HG03139 (cell line): ENCODE measurements around the gene SDK2.

ENCODE experiments used
- ATAC-seq: cut with Tn5 transposase; IDR thresholded peaks from one replicate; pipeline ENCODE4 v1.9.1; 2021; ENCODE audit not compliant: unreplicated experiment

SDK2 gene, protein sequence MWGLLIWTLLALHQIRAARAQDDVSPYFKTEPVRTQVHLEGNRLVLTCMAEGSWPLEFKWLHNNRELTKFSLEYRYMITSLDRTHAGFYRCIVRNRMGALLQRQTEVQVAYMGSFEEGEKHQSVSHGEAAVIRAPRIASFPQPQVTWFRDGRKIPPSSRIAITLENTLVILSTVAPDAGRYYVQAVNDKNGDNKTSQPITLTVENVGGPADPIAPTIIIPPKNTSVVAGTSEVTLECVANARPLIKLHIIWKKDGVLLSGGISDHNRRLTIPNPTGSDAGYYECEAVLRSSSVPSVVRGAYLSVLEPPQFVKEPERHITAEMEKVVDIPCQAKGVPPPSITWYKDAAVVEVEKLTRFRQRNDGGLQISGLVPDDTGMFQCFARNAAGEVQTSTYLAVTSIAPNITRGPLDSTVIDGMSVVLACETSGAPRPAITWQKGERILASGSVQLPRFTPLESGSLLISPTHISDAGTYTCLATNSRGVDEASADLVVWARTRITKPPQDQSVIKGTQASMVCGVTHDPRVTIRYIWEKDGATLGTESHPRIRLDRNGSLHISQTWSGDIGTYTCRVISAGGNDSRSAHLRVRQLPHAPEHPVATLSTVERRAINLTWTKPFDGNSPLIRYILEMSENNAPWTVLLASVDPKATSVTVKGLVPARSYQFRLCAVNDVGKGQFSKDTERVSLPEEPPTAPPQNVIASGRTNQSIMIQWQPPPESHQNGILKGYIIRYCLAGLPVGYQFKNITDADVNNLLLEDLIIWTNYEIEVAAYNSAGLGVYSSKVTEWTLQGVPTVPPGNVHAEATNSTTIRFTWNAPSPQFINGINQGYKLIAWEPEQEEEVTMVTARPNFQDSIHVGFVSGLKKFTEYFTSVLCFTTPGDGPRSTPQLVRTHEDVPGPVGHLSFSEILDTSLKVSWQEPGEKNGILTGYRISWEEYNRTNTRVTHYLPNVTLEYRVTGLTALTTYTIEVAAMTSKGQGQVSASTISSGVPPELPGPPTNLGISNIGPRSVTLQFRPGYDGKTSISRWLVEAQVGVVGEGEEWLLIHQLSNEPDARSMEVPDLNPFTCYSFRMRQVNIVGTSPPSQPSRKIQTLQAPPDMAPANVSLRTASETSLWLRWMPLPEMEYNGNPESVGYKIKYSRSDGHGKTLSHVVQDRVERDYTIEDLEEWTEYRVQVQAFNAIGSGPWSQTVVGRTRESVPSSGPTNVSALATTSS (N-terminal part only)

GRCh38 chr17:73644145-73645049 is at the start of gene SDK2:
SDK2 (minus strand) TSS chr17:73644445; CDS start chr17:73644088, 357 bp downstream.
- ATAC-seq = no peak

DNA sequence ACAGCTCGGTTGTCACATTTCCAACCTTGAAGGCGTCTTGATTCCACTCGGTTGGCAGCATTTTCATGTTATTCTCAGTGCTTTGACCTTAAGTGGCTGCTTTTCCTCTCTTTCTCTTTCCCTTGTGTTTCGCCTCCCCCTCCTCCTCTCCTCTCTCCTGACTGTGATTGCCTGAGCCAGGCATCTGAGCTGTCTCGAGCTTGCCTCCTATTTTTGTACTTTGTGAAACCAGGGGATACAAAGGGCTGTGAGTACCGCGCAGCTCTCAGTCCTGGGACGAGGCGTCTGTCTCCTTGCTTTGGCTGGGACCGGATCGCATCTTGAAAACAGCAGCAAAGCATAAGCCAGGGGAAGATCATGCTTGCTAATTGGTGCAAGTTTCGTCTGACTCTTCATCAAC is 48.8 kb upstream of the SDK2 start:
- no peak for ATAC-seq

DNA sequence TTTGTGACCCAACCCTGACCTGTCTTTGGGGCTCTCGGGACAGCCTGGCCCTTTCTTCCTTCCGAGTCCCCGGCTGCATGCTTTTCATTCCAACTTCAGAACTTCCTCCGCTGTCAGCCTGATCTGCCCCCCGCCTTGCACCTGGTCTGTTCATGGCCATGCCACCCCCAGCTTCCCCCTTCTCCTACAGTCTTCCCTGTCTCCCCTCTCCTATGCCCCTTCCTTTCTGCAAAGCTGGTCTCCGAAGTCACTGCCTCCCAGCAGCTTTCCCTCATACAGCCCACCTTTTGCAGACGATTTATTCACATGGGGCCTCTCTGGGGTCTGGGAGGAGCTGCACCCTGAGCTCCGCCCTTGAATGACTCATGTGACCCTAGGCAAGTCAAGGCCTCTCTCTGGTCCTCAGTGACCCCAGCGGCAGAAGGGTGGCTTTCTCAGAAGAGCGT is 47.1 kb upstream of the SDK2 start:
- no peak for ATAC-seq

DNA sequence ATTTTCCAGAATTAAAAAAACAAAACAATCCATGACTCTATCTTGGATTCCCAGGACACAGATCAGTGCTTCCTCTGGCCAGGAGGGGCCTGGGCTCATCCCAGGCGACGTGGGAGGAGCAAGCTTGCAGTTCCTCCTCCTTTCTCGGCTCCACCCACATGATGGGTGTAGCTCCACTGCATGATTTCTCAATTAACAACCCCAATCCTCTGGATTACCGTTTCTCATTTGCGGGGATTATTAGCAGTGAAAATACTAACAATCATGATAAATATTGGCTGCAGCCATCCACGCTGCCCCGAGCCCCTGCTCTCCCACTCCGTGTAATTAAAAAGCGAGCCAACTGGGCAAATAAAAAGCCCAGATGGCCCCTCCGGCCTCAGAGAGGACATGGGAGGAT is 46.4 kb upstream of the SDK2 start:
- ATAC-seq = no peak

DNA sequence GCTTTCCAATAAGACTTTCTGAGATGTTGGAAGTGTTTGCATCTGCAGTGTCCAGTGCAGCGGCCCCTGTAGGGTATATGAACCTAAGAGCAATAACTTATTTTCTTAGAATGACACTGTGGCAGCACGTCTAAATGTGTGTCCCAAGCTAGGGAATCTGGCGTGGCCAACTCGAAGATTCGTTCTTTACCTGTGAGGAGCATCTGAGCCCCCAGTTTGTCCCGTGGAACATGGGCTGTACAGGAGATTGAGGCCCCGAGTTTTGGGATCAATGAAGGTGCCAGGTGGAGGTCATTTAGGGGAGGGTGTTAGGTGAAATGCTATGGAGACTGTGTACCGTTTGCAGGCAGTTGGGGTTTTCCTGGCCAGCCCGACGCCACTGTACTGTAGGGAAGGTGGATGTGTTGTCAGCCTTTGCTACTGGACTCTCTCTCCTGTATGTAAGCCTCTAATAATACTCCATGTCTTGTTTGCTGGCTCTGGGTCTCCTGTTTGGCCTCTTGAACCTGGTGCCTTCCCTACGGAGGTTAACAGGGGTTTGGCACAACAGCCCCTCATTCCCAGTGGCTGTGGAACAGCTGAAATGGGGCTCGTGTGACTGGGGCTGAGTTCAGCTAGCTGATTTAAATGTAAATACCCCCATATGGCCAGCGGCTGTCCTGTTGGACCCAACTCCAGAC is 45.5 kb upstream of the SDK2 start:
- no peak for ATAC-seq

DNA sequence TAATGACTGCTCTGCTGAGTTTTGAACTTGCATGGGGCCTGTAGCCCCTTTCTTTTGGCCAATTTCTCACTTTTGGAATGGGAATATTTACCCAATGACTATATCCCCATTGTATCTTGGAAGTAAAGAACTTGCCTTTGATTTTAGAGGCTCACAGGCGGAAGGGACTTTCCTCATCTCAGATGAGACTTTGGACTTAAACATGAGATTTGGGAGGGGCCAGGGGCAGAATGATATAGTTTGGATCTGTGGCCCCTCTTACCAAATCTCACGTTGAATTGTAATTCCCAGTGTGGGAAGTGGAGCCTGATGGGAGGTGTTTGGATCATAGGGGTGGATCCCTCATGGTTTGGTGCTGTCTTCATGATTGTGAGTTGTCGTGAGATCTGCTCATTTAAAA is 42.7 kb upstream of the SDK2 start:
- ATAC-seq = no peak

- ATAC-seq = no peak
Observed at GRCh38 chr17:73686126-73686525, 41.9 kb upstream of the SDK2 start.

GRCh38 chr17:73684183-73684582 is 39.9 kb upstream of the SDK2 start:
- ATAC-seq = no peak

- no peak for ATAC-seq
Observed at GRCh38 chr17:73683771-73684170, 39.5 kb upstream of the SDK2 start.

DNA sequence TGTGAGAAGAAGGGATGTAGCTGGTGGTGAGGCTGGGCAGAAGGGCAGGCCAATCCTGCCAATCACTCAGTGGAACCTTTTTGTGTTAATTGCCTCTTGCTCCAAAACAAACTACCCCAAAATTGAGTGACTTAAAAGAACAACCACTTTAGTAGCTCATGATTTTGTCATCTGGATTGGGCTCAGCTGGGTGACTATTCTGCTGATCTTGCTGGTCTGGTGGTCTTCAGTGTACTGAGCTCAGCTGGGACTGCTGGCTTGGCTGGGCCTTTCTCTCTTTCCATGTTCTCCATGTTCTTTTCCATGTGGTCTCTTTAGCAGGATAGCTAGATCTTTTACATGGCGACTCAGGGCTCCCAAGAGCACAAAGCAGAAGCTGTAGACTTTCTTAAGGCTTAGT is 37.7 kb upstream of the SDK2 start:
- no peak for ATAC-seq

GRCh38 chr17:73679476-73679875 is 35.2 kb upstream of the SDK2 start:
- ATAC-seq = no peak

GRCh38 chr17:73678999-73679398 is 34.8 kb upstream of the SDK2 start:
- no peak for ATAC-seq

- ATAC-seq = no peak
Observed at GRCh38 chr17:73669771-73670170, 25.5 kb upstream of the SDK2 start.

- no peak for ATAC-seq
Observed at GRCh38 chr17:73667181-73667959, 23.1 kb upstream of the SDK2 start.

DNA sequence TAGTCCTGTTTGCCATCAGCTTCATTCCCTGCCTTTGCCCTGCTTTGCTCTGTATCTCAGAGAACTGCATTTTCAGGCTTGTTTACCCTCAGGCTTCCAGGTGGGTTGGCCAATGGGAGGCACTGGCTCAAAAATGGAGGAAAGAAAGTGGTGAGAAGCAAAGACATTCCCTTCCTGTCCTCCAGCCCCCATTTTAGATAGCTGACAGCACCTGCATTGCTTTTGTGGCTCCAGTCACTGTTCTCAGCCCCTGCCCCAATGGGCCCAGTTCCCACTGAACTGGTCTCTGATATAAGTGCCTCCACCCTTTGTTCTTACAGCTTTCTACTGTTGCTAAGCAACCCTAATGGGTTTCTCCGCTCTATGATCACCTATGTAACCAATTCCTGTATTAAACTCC is 19.4 kb upstream of the SDK2 start:
- no peak for ATAC-seq

DNA sequence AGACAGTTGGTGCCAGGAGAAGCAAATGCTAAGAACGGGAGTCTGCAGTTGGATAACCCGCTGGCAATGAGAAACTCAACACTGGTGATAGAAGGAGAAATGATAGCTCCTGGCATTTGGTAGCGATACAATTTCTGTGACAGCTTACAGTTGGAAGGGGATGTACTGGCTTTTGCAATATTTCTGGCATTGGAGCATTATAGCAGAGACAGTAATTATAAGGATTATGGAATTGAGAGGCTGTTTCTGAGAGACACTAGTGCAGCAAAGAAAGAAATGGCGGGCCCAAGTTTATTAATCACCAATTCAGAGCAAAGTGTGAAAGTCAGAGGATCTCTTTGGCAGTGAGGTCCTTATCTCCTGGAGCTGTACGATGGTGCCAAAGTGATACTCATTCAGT is 16.1 kb upstream of the SDK2 start:
- no peak for ATAC-seq

- ATAC-seq = no peak
Observed at GRCh38 chr17:73658821-73659515, 14.7 kb upstream of the SDK2 start.

- no peak for ATAC-seq
Observed at GRCh38 chr17:73657473-73658116, 13.3 kb upstream of the SDK2 start.
